Stimulated activated CD4-positive, alpha-beta T cell treated with anti-CD3 and anti-CD28 coated beads, Interleukin-1b, Interleukin-23, amount 100 ng/mL, for 24 hours (primary cell): ENCODE results near the gene TIMP3.

Source experiments
- DNase-seq, 4 experiments: peaks; one replicate each; pipeline ENCODE4 v3.0.0-alpha.2; 2020; ENCODE audit warnings: low read depth in 4 of 4, low spot score in 1 of 4

TIMP3 gene

DNA sequence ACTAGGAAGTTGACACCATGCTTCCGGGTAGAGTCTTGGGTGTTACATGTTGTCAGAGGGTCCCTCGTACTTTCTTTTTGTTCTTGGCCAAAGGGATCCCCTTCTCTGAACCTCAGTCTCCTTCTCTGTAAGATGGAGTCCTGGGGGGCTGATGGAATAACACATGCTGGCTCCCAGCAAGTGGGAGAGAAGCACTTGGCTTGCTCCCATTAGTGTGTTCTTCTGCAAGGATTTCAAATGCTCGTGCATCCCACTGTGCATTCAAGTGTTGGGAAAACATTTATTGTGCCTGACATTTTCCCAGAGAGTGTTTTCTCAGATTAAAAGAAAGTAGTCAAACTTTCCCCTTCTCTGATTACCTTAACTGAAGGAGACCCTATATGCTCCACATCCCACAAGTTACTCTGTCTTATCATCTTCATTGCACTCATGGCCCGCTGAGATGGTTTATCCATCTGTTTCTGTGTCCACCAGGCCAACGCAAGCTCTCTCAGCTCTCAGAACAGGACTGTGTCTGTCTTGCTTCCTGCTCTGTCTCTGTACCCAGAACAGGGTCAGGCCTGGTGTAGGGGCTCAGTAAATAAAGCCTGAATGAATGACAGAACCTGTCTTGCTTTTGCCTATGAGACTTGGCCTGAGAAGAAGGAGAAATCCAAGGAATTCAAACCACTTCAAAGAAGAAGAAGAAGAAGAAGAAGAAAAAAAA is 16.0 kb upstream of the TIMP3 start:
- DNase-seq, result no peak

DNA sequence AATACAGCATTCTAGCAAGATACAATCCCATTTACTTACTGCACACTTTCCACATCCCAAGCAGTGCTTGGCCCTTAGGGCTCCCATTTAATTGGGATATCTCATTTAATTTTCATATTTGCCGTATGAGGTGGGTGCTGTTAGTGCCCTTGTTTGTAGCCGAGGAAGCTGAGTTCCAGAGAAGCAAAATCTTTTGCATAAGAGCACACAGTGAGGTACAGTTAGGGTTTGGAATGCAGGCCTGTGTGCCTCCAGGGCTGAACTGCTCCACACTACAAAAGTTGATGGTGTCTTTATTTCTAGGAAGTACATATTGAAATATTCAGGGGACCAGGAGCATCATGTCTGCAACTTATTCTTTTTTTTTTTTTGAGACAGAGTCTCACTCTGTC is 15.5 kb upstream of the TIMP3 start:
- no peak for DNase-seq

DNA sequence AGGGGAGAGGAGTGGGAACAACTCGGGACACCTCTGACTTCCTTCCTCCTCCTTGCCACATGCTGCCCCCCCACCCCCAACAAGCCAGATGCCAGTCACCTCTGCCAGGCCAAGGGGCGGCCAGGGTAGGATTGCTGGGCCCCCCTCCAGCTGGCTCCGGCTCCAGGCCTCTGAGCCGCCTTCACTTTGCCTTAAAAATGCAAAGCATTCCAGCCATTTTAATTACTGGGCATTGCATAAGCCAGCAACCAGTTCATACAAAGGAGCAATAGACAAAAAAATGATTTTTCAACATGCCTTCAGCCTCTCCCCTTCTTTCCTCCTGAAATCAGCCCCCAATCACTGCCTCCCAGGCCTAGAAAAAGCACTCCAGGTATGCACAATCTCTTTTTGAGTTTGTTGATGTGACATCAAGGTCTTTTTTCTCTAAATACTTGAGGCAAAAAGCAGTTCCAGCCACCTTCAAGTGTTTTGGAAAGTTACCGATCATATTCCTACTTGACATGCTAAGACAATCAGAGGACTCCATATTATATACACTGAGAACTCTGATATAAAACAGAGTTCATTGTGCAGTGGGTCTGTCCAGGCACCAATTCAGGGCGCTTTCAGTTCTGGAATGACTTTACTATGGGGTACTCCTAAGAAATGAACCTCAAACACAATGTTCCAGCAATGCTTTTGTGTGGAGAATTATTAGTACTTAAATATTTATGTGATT is 12.4 kb upstream of the TIMP3 start:
- no peak for DNase-seq

DNA sequence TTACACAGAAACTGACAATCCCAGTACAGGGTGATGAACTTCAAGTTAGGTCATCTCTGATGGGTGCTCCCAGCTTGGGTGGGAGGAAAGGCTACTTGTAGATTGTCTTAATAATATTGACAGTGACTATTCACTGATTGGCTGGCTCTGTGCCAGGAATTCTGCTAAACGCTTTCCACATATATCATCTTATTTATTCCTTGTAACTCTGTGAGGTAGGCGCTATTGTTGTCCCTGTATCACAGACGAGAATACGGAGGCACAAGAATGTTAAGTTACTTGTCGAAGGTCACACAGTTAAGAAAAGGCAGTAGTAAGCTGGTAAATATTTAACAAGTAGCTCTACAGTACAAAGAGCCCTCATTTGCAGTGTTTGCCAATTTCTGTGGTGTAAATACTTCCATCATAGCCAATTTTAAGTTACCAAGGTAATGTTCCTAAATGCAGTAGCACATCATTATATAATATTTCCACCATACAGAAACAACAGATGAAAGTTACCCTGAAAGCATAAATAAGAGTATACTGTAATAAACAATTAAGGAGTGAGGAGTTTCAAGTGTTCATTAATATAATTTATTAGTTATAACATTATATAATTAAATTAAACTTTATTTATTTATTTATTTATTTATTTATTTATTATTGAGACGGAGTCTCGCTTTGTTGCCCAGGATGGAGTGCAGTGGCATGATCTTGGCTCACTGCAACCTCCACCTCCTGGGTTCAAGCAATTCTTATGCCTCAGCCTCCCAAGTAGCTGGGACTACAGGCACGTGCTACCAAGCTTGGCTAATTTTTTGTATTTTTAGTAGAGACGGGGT is 11.5 kb upstream of the TIMP3 start:
- DNase-seq, result no peak

DNA sequence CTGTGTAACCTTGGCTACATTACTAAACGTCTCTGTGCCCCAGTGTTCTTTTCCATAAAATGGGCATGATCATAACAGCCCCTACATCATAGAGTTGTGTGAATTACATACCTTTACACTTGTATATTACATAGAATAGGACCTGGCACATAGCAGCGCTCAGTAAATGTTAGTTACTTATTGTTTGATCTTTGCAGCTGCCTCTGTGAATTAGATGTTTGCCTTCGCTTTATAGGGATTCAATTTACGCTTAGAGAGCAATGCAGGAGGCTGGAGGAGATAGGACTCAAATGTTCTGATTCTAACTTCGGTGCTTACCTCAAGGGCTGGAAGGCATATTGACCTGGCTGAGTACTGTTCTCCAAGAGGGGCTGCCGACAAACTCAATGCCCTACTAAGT is 10.4 kb upstream of the TIMP3 start:
- DNase-seq, result no peak

DNA sequence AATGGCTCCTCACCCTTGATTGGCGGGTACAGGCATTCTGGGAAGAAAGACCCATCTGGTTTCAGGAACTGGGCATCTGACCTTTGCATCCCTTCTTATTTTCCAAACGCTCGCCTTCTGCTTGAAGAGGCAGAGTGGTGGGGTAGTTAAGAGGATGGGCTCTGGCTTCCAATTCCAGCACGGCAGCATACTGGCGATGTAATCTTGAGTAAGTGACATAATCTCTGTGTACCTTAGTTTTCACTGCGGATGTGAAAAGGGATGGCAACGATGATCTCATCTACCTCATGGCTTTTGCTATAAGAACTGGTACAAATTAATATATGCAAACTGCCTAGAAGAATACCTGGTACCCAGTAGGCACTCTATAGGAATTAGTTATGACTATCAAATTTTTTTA is 10.0 kb upstream of the TIMP3 start:
- no peak for DNase-seq

DNA sequence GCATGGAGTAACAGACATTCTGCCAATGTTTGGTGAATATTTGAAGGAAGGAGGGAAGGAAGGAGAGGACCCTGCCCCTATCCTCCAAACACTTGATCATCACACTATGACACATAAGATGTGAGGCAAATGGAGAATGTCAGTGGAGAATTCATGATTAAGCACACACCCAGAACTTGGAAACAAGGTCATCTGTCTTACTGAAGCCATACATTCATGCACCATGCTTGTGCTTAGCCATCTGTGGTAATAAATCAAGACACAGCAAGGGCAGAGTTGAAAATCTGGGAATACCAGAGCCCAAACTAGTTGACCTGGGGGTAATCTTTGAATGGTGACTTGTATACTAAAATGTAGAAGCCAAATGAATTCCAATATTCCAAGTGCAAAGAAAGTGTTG is 7.9 kb upstream of the TIMP3 start:
- no peak for DNase-seq

DNA sequence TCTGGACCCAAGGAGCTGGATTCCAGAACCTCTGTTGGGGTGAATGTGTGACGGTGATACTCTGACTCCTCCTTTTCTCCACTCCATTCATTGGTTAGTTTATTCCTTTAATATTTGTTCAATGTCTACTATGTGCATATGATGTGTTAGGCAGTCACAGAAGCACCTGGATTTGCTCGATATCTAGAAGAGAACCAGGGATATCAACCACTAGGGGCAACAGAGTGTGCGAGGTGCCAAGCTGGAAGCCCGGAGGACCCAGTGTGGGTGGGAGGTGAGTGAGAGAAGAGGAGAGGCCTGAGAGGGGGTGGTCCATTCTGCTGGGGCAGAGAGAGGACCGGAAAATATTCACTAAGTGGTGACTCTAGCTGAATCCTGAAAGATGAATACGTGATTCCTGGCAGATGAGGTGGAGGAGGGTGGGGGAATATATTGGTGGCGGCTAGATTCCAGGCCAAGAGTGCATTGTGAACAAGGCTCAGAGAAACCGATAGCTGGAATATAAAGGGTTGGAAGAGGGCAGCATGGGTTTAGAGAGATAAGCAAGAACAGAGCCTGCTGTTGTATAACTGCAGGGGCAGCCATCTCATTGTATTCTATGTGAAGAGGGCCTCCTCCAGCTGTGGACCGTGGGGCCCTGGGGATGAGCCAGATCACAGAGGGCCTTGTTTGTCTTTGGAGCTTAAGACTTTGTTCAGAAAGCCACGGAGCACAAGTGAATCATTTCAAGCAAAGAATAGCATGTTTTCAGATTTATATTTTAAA is 6.9 kb upstream of the TIMP3 start:
- DNase-seq, result no peak

DNA sequence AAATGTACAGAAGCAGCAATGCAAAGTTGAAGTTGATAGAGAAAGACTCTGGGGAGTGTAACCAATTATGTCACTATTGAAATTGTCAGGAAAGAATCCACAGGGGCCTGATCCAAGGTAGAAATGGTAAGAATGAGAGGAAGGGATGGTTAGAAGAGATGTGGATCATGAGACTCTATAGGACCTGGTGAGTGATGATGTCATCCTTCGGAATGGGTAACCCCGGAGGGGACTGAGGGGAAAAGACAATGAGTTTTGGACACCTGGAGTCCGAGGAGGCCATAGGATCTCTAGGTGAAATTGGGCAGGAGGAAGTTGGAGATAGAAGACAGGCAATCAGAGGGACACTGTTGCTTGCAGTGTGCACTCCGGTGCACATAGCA is 6.3 kb upstream of the TIMP3 start:
- no peak for DNase-seq

DNA sequence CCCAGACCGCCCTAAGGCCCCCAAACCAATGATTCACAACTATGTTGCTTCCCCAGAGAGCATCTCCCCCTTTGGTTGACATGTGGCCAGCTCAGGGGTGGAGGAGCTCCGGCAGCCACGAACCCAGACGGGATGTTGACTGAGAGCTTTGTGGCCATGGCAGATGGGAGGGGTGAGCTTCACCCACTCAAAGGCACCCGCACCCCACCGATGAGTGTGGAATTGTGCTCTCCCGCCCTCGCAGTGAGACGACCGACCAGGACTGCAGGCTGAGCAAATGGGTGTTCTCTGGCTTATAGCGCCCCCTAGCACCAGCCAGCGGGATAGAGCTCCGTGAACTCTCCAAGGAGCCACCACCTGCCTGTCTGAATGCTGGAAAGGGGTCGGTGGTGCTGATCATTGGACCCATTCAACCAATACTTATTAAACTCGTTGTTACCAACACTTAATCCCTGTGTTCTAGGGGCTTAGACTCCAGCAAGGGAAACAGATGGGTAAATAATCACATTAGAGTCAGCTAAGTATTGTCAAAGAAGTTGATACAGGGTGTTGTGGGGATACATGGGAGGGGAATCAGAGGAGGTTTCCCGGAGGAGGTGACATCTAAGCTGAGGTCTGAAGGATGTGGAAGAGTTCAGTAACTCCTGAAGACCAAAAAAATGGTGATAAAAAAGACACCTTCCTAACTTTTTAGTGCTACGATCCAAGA is 4.5 kb upstream of the TIMP3 start:
- DNase-seq, result peak; percentile 17 to 43 (median 30)

DNA sequence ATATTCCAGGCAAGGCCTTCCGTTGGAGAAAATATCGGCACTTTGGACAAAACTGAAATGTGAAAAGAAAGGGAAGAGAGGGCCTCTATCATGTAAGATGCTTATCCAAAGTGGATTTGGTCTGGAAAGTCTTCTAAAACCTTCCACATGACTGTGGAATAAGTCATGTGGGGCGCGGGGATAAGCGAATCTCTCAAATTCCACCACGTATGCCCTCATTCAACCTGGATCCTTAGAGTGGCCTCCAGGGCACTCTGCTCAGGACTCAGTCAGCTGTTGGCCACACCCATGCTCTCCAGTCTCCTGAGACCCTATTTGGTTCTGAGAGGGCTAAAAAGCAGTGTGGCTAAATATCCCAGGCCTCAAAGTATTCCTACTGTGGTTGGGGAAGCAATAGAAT is 2.0 kb upstream of the TIMP3 start:
- no peak for DNase-seq

DNA sequence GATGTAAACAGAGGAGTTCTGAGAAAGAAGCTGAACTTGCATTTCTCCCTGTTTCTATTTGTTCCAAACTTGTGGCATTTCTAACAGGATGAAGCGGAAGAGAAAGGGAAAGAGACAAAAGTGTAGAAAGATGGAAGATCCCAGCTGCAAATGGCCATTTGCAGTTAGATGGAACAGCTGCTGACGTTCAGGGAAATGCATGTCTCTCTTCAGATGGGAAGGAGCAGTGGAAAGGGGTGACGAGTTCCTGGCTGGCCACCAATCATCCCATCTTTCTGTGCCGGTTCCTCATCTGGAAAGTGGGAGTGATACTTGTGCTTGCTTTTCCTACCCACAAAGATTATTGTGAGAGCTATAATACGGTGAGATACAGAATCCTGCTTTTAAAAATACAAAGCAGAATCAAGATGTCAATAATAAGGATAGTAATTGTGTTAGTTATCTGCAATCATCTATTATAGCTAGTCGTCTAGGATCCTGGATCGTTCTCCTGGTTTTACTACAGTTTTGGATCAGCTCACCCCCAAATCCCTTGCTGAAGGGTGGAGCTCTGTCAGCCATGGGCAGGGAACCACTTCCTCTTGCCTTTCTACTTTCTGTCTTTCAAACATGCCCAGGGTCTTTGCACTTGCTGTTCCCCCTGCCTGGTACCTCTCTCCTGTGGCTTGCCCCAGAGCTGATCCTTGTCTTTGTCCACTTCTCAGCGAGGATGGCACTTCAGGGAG is 1.2 kb upstream of the TIMP3 start:
- DNase-seq, result no peak

DNA sequence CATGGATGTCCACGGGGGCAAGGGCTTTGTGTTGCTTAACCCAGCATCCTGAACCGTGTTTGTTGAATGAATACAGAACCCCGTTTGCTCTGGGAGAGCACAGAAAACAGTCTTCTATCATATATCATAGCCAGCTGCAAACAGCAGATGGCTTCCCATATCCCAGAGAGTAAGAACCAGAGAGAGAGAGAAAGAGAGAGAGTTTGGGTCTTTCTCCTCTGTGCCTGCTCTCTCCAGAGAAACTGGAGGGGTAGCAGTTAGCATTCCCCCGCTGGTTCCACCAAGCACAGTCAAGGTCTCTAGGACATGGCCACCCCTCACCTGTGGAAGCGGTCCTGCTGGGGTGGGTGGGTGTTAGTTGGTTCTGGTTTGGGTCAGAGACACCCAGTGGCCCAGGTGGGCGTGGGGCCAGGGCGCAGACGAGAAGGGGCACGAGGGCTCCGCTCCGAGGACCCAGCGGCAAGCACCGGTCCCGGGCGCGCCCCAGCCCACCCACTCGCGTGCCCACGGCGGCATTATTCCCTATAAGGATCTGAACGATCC is 440 bp upstream of the TIMP3 start:
- DNase-seq, result no peak

DNA sequence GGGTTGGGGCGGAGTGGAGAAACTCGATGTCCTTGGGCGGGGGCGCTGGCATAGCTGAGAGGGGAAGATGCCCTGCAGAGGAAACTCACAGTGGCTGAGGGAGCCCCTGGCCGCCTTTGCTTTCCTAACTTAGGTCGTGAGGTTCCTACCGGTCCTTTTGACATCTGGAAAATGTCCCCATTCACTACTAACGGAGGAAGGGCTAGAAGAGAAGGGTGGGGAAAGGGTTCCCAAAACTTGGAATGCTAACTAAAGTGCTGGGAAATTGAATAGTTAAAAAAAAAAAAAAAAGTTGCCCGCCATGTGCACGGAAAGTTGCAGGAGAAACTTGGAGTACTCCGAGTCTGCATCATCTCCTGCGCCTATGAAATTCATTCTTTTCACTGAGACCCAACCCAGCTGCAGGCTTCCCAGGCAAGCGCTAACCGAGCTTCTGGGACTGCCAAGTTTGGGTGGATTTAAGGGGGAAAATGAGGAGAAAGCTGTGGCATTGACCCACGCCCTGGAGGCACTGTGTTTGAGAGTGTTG is 796 bp downstream of the TIMP3 start:
- no peak for DNase-seq

DNA sequence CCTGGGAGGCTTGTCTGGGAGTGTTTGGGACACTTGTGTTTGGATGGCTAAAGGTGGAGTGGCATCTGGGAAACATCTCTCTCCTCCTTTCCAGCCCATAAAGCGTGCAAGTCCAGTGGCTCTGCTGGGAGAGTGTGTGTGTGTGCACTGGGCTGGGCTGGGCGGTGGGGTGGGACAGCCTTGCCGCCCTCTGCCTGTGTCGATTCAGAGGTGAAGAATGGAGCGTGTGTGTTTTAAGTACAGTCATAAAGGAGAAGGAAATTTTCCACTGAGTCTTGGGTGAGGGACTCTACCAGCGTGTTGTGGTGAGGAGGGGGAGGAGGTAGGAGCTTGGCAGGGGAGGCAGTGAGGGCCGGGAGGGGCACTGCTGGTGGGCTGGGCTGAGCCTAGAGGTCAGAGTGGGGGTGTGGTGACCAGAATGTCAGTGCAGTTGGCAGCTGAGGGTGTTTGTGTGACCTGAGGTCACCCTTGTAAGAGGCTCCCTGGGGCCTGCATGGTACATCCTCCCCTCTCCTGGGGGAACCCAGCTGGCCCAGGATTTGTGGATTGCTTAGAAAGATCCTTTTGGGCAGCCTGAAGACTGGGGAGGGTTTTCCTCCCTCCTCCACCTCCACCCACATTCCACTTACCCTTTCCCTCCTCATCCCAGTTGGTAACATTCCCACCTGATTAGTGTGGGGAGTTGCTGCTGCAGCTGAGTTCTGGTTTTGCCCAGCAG is 1.7 kb downstream of the TIMP3 start:
- no peak for DNase-seq

DNA sequence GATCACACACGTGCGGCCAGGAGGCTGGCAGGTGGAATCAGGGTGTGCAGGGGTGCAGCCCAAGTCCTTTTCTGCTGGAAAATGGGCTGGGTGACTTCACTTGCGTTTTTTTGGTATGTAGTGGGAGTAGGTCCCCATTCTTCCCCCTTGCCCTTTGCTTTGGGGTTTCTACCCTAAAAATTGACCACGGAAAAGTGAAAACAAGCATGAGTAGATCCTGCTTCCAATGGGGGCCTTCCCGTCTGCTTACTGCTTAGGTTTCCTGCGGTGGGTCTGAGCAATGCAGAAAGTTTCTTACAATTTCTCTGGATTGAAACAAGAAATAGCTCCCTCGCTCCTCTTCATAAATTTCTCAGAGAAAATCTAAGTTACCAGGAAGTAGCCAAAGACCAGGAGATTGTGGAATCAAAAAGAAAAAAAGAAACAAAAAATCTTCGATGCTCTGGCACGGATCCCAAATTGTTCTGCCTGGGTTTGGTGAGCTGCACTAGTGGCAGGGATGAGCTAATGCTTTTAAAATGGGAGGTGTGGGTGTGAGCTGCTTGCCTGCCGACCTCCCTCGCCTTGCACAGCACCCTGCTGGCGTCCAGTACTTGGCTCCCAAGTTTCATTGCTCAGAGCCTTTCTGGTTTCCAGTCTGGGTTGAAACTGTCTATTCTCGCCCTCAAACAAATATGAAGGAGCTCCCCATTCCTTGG is 2.4 kb downstream of the TIMP3 start:
- no peak for DNase-seq

DNA sequence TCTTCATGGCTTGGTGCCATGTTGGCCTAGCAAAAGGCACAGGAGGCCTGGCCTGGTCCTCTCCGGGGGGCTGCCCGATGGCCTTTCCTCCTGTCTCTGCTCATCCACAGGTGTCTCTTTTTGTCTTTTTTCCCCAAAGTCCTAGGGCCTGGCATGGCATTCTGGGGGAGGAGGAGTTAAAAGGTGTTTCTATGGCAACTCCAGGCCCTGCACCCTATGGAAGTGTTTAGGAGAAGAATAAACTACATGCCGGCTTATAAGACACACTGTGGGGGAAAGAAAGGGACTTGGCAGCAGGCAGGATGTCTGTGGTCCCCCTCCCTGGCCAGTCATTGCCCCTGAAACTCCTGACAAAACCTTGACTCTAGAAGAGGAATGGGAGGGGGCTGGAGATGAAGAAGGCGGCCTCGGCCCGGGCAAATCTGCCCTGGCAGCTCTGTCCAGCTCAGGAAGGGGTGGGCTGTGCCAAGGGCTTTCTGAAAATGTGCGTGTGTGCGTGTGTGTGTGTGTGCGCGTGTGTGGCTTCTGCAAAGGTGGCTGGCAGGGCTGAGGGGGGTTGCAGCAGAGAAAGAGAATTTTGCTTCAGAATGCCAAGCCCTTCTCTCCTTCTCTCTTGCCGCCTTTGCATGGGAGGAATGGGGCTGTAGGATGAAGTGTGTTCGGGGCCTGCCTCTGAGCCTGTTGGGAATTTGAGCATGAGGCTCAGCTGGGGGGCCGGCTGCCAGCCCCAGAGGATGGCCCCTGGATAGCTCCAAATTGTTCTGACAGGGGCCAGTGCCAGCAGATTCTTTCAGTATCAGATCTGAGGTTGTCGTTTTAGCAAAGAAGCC is 3.2 kb downstream of the TIMP3 start:
- no peak for DNase-seq
